Subcutaneous adipose tissue (tissue), 4 donors: Measurements from ENCODE around the gene ESYT1. TPM values are rescaled to one million over a fixed set of nuclear protein-coding genes. Genes with fewer than 3 reads are reported as not detected.

Source experiments
- total RNA-seq, 4 donors: library from RNA; depleted of rRNA; stranded (reverse); fragments of >200 nt; gene quantifications; one replicate each; pipeline ENCODE4 v1.1.0, GENCODE V29; 2016
- TF ChIP-seq, protein P1 (sequence below): fragments of 450-650 bp; IDR thresholded peaks from one replicate; pipeline ENCODE4 v1.5.1; 2016; ENCODE audit warnings: low read depth, mild to moderate bottlenecking, control low read depth, antibody characterized with exemption, moderate library complexity

Gene ESYT1
- total RNA-seq, 4 donors from 2014 or later: 147 to 522 (median 280) TPM

DNA sequence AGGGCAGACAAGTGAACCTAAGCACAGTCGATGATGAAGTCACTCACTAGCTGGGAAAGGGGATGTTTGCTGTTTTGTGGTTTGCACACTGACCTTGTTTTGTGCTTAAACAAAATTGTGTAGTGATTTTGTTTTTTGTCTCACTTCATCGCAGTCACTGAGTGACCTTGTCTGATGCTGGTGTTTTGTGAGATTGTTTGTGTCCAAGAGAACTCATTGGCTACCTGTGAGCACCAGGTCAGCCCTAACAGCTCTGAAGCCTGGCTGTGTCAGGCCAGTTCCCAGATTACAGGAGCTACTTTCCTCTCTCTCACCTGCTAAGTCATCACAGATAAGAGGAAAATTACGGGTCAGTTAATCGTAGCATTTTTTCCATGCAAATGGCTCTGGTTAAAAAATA, 3.9 kb upstream of the ESYT1 start:
- TF ChIP-seq, protein P1, sequence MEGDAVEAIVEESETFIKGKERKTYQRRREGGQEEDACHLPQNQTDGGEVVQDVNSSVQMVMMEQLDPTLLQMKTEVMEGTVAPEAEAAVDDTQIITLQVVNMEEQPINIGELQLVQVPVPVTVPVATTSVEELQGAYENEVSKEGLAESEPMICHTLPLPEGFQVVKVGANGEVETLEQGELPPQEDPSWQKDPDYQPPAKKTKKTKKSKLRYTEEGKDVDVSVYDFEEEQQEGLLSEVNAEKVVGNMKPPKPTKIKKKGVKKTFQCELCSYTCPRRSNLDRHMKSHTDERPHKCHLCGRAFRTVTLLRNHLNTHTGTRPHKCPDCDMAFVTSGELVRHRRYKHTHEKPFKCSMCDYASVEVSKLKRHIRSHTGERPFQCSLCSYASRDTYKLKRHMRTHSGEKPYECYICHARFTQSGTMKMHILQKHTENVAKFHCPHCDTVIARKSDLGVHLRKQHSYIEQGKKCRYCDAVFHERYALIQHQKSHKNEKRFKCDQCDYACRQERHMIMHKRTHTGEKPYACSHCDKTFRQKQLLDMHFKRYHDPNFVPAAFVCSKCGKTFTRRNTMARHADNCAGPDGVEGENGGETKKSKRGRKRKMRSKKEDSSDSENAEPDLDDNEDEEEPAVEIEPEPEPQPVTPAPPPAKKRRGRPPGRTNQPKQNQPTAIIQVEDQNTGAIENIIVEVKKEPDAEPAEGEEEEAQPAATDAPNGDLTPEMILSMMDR: no peak

DNA sequence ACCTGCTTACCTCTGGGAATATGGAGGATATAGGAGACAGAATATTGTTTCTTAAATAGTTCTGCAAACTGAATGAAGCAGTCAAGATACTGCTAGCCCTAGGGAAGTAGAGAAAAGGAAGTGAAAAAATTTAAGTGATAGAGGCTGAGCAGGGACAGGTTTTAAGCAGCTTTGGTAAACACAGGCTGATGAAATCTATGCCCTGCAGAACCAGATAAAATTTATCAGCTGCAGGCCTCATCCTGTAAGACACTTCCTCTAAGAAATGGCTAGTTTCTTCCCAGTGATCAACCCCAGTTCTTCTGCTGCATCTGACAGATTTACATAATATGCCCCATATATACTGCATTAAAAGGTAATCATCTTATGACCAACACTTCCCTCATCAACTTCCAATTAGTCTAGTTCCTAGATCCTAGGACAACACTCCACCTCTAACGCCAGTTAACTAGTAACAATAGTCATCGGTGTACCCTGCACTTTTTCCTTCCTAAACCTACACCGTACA, 1.3 kb upstream of the ESYT1 start:
- TF ChIP-seq, protein P1: no peak

DNA sequence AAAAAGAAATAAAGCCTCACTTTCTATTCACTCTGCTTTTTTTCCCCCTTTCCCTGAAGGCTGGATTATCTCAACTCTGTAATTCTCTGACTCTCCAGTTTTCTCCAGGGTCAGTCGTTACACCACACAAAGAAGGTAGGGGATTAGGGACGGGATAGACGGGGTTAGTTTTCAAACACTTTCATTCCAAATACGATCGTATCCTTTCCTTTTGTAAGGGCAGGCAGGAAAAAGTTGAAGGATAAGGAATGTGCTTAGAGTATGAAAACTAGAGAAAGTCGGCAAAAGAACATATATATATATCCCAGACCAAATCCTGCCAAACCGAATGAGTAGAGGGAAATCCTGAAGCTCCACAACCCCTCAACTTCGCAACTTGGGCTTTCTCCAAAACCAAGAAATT, 581 bp upstream of the ESYT1 start:
- TF ChIP-seq, protein P1: no peak

DNA sequence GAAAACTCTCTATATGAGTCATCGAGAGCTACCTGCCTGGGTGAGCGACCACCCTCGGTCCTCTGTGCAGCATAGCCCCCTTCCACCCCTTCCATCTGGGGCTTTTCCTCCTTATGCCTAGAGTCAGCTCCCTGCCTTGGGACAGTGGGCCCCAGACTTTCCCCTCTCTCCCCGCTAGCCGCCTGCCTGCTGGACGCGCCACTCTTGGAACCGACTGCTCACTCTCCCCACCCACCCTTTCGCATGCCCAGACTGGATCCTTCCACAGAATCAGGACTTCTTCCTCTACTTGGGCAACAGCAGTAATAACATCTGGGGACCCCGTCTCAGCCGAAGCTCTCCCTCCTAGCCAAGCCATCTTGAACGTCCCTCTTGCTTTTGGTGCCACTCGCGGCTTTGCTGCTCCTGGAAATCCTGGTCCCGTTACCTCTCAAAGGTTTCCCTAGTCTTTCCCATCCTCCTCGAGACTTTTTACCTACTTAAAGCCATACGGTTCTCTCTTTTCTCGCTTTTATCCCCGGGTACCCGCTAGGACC, 671 bp downstream of the ESYT1 start:
- TF ChIP-seq, protein P1: no peak

DNA sequence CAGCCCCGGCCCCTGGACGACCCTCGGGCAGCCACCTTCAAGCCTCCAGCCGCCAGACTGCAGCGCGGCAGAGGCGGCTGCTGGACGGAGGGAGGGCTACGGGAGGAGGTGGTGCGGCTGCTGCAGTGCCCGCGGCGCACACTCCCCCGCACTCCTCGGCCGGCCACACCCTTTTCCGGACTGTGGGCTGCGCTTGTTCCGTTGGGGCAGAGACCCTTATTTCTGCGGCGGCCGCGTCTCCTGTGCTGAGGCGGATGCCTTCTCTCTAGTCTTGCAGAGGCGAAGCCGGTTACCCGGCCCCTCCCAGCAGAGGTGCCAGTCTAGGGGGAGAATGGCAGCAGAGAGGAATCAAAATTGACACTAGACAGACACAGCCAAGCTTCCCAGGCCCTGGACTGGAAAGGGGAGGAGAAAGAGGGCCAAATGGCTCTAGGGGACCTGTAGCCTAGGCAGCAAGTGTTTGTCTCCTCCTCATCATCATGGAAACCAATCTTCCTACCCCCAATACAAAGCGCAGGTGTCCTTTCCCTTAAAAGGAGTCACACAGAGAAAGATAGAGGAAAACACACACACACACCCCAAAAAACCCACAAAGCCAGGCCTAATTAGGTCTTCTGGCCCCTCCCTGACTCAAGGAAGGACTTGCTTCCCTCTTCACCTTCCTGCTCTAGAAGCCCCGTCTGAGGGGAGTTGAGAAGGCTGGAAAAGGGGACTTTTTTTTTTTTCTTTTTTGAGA, 1.3 kb downstream of the ESYT1 start:
- TF ChIP-seq, protein P1: no peak

DNA sequence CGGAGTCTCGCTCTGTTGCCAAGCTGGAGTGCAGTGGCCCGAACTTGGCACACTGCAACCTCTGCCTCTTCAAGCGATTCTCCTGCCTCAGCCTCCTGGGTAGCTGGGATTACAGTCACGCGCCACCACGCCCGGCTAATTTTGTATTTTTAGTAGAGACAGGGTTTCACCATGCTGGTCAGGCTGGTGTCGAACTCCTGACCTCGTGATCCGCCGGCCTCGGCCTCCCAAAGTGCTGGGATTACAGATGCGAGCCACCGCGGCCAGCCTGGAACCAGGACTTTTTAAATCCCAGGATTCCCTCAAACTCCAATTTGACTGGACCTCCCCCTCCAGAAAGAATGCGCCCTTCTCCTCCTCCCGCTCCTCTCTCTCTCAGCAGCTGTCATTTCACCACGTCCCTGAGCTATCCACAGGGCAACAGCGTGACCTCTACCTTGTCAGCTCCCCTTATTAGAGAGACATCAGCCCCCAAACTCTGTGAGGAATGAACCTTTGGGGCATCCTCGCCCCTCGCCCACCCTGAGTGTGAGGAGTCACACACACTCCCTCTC, 2.0 kb downstream of the ESYT1 start:
- TF ChIP-seq, protein P1: no peak

DNA sequence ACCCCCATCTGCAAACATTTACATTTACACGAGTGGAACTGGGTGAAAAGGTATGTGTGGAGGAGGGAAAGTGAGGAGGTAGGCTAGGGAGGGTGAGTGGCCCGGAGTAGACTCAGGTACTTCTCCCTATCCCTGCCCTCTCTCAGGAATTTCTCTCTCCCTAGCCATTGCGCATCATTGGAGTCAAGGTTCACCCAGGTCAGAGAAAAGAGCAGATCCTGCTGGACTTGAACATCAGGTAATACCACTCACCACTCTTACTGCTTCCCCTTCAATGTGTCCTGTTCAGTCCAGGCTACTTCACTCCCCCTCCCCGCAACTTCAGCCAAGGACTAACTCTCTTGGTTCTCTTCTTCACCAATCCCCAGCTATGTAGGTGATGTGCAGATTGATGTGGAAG, 2.8 kb downstream of the ESYT1 start:
- TF ChIP-seq, protein P1: no peak
